Fibroblast of lung (primary cell): ENCODE results near the gene NKD2. TPM values are rescaled to one million over a fixed set of nuclear protein-coding genes. Genes with fewer than 3 reads are reported as not detected.
A peak's percentile ranks its signal among the peaks of the same experiment; 100 is the strongest.

ENCODE experiments used
- DNase-seq, 2 donors: peaks; one replicate each; pipeline versions ENCODE4 v3.0.0 to v3.0.0-alpha.2; 2010; ENCODE audit warnings: low read depth in 2 of 2
- H2AFZ ChIP-seq: 2 replicates; pipeline ENCODE4 v1.5.1; 2012; ENCODE audit warnings: low read length, control low read depth, inconsistent platforms
- H3K27ac ChIP-seq: 2 replicates; pipeline ENCODE4 v1.5.1; 2011; ENCODE audit warnings: low read length, control low read depth; ENCODE audit not compliant: insufficient read depth
- H3K27me3 ChIP-seq: 2 replicates; pipeline ENCODE4 v1.5.1; 2011; ENCODE audit warnings: mild to moderate bottlenecking, low read length; ENCODE audit not compliant: control insufficient read depth, insufficient read depth
- H3K36me3 ChIP-seq: 2 replicates; pipeline ENCODE4 v1.5.1; 2011; ENCODE audit warnings: low read length; ENCODE audit not compliant: control insufficient read depth, insufficient read depth
- H3K4me1 ChIP-seq: 2 replicates; pipeline ENCODE4 v1.5.1; 2011; ENCODE audit warnings: low read length; ENCODE audit not compliant: control insufficient read depth, insufficient read depth; ENCODE audit errors: extremely low read depth
- H3K4me2 ChIP-seq: 2 replicates; pipeline ENCODE4 v1.5.1; 2011; ENCODE audit warnings: low read length, control low read depth; ENCODE audit not compliant: insufficient read depth; ENCODE audit errors: extremely low read depth
- H3K4me3 ChIP-seq, 4 experiments: fragments of 200-600 bp in 1 of 4; sonication (generic) in 1 of 4; replicated peaks in 1 of 4; 2 replicates each; pipeline ENCODE4 v1.5.1; 2011 to 2016; ENCODE audit warnings: low read length in 4 of 4, low read depth in 3 of 4, mild to moderate bottlenecking in 3 of 4, control low read depth in 2 of 4, inconsistent platforms in 1 of 4, mixed read lengths in 1 of 4; ENCODE audit not compliant: insufficient read depth in 1 of 4; ENCODE audit errors: control extremely low read depth in 1 of 4
- H3K79me2 ChIP-seq: 2 replicates; pipeline ENCODE4 v1.5.1; 2012; ENCODE audit warnings: mild to moderate bottlenecking, low read length, inconsistent platforms; ENCODE audit not compliant: control insufficient read depth, insufficient read depth
- H3K9ac ChIP-seq: 2 replicates; pipeline ENCODE4 v1.5.1; 2011; ENCODE audit warnings: mild to moderate bottlenecking, low read length, control low read depth; ENCODE audit not compliant: insufficient read depth
- H3K9me3 ChIP-seq: 2 replicates; pipeline ENCODE4 v1.5.1; 2012; ENCODE audit warnings: low read depth, low read length; ENCODE audit not compliant: control insufficient read depth, insufficient read depth
- H4K20me1 ChIP-seq: 2 replicates; pipeline ENCODE4 v1.5.1; 2011; ENCODE audit warnings: low read length; ENCODE audit not compliant: control insufficient read depth, insufficient read depth; ENCODE audit errors: extremely low read depth
- CTCF ChIP-seq, 2 donors: IDR thresholded peaks in 1 of 2; conservative IDR thresholded peaks in 1 of 2; 1 replicate in 1 of 2; 2 replicates in 1 of 2; pipeline ENCODE4 v1.5.1; 2011 to 2012; ENCODE audit warnings: low read length in 2 of 2, control low read depth in 1 of 2, inconsistent platforms in 1 of 2, low read depth in 1 of 2, mild to moderate bottlenecking in 1 of 2
- EZH2 ChIP-seq: IDR thresholded peaks from 2 replicates; pipeline ENCODE4 v1.5.1; 2012; ENCODE audit warnings: low read length, control low read depth, mild to moderate bottlenecking; ENCODE audit errors: missing control alignments
- polyA plus RNA-seq, 2 donors: library from polyadenylated mRNA; depleted of rRNA in 1 of 2; stranded (reverse) in 1 of 2; unstranded in 1 of 2; fragments of >200 nt; gene quantifications; 2 replicates each; pipeline ENCODE4 v1.2.1, GENCODE V29; 2011 to 2012; ENCODE audit warnings: missing spikeins in 1 of 2
- total RNA-seq: library from RNA; depleted of rRNA; stranded (reverse); fragments of >200 nt; gene quantifications from 2 replicates; pipeline ENCODE4 v1.2.1, GENCODE V29; 2014

The NKD2 gene
- total and polyA plus RNA-seq, 2 donors (not counting 1 experiment from before 2014, with no cell fraction given), result under 0.01 TPM; not detected in 1

GRCh38 chr5:1007681-1008450 lies 736 bp upstream of the NKD2 start:
- no peak overlapping the region for H3K9ac ChIP-seq
- TF ChIP-seq CTCF (conservative IDR thresholded peaks at IDR 0.05 in 1 of 2, IDR thresholded peaks at IDR 0.05 in 1 of 2; ENCODE audit: low read depth in 1 of 2, low read length in 2 of 2) (no peak), EZH2 (no peak)
- no peak overlapping the region for H2AFZ ChIP-seq
- H3K27me3 ChIP-seq, result peaks cover 38% of the 10 kb centered on the region
- H3K4me2 ChIP-seq, result no peak overlapping the region
- DNase-seq, result no peak
- H4K20me1 ChIP-seq, result no peaks in the 10 kb centered on the region
- H3K9me3 ChIP-seq, result no peaks in the 10 kb centered on the region
- no peaks in the 10 kb centered on the region for H3K4me1 ChIP-seq
- no peak overlapping the region for H3K4me3 ChIP-seq
- no peaks in the 10 kb centered on the region for H3K79me2 ChIP-seq
- H3K36me3 ChIP-seq, result no peaks in the 10 kb centered on the region
- no peak overlapping the region for H3K27ac ChIP-seq

- Histone ChIP-seq H3K27ac (no peak overlapping the region), H3K9me3 (no peaks in the 10 kb centered on the region), H3K27me3 (peaks cover 40% of the 10 kb centered on the region), H3K4me1 (no peaks in the 10 kb centered on the region), H3K36me3 (no peaks in the 10 kb centered on the region), H2AFZ (no peak overlapping the region), H3K4me3 (no peak overlapping the region), H3K9ac (no peak overlapping the region), H3K4me2 (no peak overlapping the region), H4K20me1 (no peaks in the 10 kb centered on the region), H3K79me2 (no peaks in the 10 kb centered on the region)
- TF ChIP-seq CTCF (conservative IDR thresholded peaks at IDR 0.05 in 1 of 2, IDR thresholded peaks at IDR 0.05 in 1 of 2; ENCODE audit: low read depth in 1 of 2, low read length in 2 of 2), result no peak
- peak; percentile 59 for TF ChIP-seq EZH2
- DNase-seq, result no peak
Observed at GRCh38 chr5:1009359-1010180, 968 bp downstream of the NKD2 start.

GRCh38 chr5:1010181-1010510 lies 1.5 kb downstream of the NKD2 start:
- H4K20me1 ChIP-seq, result no peaks in the 10 kb centered on the region
- H3K9me3 ChIP-seq, result no peaks in the 10 kb centered on the region
- no peaks in the 10 kb centered on the region for H3K36me3 ChIP-seq
- TF ChIP-seq EZH2, result no peak
- TF ChIP-seq CTCF (conservative IDR thresholded peaks at IDR 0.05 in 1 of 2, IDR thresholded peaks at IDR 0.05 in 1 of 2; ENCODE audit: low read depth in 1 of 2, low read length in 2 of 2), result no peak
- H2AFZ ChIP-seq, result no peak overlapping the region
- no peak overlapping the region for H3K27ac ChIP-seq
- H3K27me3 ChIP-seq, result peaks cover 36% of the 10 kb centered on the region
- no peak for DNase-seq
- H3K79me2 ChIP-seq, result no peaks in the 10 kb centered on the region
- no peak overlapping the region for H3K4me2 ChIP-seq
- H3K9ac ChIP-seq, result no peak overlapping the region
- H3K4me1 ChIP-seq, result no peaks in the 10 kb centered on the region
- no peak overlapping the region for H3K4me3 ChIP-seq
